ENCODE data around the gene GABRG2.
"Not testable (repeated sequence)": the region's sequence is repeated elsewhere in the genome, so short reads cannot be mapped to it uniquely, and the experiment has no call there.

Gene GABRG2

DNA sequence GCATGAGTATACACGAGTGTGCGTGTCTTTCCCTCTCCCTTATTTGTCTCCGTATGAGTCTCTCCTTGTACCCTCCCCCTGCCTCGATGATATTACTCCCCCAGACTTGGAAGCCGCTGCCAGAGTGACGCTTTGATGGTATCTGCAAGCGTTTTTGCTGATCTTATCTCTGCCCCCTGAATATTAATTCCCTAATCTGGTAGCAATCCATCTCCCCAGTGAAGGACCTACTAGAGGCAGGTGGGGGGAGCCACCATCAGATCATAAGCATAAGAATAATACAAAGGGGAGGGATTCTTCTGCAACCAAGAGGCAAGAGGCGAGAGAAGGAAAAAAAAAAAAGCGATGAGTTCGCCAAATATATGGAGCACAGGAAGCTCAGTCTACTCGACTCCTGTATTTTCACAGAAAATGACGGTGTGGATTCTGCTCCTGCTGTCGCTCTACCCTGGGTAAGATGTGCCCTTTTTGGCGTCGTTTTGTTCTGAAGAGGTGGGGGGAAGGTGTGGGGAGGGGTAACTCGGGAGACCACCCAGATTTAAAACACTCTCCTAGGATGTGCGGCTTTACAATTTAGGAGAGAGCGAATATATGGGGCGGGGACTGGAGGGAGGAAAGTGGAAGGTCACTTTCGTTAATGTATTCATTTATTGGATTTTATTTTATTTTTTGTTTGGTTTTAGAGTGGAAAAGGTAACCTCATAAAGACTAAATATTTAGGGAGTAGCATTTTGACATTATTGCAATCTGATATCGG, at the start of gene GABRG2:
GABRG2 (plus strand) TSS at position 119 of the 757 bp plus-strand sequence; CDS start at position 346, 227 bp downstream.
- no peak for DNase-seq (ENCODE audit: low read depth in 2 of 2, low spot score in 1 of 2)

DNA sequence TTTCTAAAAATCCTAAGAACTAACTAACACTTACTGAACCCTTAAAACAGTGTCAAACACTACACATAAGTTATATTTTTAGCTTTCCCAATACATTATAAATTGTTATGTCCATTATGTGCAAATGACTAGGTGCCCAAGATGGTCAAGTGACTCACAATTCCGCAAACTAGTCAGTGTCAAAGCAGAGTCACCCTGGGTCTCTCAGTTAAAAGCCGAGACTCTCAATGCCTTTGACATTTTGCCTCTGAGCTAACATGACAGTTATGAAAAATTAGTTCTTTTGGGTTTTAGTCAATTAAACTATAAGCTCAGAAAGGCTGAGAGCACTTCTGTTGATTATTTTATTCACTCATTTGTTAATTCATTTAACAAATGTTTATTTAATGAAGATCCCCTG, 42.3 kb upstream of the GABRG2 start:
- no peak for DNase-seq (ENCODE audit: low read depth in 2 of 2, low spot score in 1 of 2)

DNA sequence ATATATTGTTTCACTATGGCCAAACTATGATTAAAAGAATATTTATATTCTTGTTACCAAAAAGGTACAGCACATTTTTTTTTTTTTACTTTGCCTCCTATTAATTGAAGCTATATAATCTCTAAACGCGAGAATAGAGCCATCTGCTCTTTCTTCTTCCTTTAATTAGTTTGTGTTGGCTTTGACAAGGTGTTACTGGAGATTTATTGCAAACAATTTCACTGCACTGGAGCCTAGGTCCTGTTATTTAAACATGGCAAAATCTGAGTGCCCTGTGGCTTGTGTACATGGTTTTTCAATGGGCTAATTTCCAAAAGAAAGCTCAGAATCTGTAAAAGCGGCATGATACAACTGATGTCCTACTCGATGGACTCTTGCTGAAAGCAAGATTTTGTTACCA, 40.8 kb upstream of the GABRG2 start:
- DNase-seq (ENCODE audit: low read depth in 2 of 2, low spot score in 1 of 2): no peak

DNA sequence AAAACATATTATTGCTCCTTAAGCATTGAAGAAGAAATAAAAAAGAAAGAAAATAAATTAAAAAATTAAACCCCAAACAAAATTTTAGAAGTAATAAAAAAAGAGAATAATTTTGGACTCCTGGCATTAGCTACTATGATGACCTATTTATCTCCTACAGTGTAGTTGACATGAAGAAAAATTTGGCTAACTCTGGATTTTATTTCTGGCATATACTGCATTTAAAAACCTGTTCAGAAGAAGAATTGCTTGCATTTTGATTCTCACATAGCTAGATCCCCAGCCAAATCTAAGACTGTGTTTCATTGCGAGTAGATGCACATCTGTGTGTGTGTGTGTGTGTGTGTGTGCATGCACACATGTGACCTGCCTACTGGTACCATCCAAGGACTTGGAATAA, 30.1 kb upstream of the GABRG2 start:
- DNase-seq (ENCODE audit: low read depth in 2 of 2, low spot score in 1 of 2): no peak

DNA sequence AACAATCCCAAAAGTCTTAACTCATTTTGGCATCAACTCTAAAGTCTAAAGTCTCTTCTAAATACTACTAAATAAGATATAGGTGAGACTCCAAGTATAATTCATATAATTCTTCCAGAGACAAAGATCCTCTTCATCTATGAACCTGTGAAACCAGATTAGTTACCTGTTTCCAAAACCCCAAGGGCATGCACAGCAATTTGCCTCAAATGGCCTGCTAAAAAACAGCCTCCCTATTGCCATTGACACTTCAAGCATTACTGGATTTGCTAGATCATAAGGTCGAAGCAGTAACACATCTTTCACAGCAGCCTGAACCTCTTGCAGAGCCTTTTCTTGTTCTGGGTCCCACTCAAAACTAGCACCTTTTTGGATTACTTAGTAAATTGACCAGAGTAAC, 20.3 kb upstream of the GABRG2 start:
- DNase-seq (ENCODE audit: low read depth in 2 of 2, low spot score in 1 of 2): no peak

DNA sequence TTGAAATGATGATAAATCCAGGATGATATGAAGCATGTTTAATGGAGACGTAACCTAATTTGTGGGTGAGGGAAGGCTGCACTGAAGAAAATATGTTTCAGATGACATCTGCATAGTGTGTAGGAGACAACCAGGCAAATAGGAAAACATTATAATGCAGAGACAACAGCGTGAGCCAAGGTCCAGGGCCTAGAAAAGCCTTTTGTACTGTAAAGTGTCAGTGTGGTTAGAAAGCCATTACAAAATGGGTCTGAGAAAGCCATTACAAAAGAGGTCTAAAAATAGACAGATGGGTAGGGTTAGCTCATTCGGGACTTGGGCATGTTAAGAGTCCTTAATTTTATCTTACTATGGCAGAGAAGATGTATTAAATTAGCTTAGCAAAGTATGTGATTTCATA, 14.9 kb upstream of the GABRG2 start:
- no peak for DNase-seq (ENCODE audit: low read depth in 2 of 2, low spot score in 1 of 2)

DNA sequence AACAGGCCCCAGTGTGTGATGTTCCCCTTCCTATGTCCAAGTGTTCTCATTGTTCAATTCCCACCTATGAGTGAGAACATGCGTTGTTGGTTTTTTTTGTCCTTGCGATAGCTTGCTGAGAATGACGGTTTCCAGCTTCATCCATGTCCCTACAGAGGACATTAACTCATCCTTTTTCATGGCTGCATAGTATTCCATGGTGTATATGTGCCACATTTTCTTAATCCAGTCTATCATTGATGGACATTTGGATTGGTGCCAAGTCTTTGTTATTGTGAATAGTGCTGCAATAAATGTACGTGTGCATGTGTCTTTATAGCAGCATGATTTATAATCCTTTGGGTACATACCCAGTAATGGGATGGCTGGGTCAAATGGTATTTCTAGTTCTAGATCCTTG, 12.5 kb upstream of the GABRG2 start:
- not testable (repeated sequence) for DNase-seq (ENCODE audit: low read depth in 2 of 2, low spot score in 1 of 2)

DNA sequence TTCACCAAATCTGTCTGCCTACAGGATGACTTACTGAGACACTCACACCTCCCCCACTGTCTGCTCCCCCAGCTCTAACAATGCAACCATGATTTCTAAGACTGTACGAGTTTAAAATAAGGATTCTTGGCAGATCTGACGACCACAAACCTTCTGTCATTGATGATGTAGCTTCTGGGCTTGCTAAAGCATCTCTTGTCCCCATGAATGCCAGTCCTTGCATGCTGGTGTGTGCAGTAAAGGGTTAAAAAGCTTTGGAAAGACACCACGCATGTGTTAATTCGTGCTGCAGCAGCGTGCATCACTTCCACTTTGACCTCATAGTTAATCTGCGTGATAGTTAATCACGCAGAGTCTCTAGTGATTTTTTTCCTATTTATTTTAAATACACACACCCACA, 411 bp upstream of the GABRG2 start:
- no peak for DNase-seq (ENCODE audit: low read depth in 2 of 2, low spot score in 1 of 2)

DNA sequence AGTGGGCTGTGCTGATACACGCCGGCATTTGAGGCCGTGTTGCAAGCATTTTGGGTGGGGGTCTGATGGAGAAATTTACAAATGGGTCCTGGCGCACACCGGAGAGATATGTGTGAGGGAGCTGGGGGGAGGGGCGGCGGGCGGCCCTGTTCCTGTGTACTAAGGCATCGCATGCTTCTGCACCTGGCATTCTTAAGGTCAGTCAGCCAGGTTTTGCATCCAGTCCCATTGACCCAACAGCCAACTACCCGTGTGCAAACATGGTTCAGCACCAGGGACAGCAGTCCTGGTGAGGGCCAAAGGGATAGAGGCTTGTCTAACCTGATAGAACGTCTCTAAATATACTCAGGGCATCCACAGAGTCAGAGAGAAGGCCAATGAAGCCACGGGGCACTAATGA, 839 bp downstream of the GABRG2 start:
- no peak for DNase-seq (ENCODE audit: low read depth in 2 of 2, low spot score in 1 of 2)

DNA sequence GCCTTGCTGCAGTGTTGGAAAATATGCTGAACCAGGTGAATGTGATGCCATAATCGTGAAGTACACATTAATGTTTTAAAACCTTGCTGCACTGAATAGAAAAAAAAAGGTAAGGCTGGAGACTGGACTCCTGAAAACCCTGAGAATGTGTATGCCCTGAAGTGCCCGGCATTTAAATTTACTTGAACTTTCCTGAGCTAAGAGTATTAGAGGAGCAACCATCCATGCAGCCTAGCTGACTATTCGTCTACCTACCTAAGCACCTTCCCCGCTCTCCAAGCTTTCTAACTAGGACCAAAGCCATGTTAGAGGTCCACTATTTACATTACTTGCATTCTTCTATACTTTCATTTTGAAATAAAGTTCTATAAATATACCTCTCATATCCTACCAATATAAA, 1.4 kb downstream of the GABRG2 start:
- no peak for DNase-seq (ENCODE audit: low read depth in 2 of 2, low spot score in 1 of 2)

DNA sequence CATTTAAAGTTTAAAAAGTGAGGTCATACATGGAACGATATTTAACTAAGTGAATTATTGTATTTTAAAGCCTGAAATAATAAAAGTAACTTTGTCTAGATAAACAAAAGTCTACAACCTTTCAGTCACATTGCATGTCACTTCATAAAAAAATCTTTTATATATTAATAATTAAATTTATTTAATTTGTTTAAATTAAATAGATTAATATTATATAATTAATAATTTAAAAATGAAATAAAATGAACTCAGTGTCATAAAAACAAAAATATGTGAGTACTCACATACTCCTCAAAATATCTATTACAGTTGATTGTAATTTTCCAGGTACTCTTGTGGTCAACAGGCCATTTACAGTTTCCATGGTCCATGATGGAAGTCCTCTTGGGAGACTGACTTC, 11.2 kb downstream of the GABRG2 start:
- no peak for DNase-seq (ENCODE audit: low read depth in 2 of 2, low spot score in 1 of 2)

DNA sequence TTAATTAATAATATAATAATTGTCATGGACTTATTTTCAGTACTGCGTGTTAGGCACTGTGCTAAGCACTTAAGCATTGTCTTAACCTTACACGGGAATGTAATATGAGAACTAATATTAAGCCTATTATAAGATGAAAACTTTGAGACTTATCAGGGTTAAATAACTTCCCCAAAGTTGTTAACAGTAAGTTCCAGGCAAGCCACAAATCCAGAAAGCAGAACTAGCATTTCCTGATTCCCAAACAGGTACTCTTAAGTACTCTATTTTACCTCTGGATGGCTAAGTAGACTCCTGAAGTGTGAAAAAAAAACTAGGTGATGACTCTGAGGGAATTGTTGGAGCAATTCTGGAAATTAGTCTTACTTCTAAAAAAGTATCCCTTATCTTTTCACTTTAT, 23.8 kb downstream of the GABRG2 start:
- no peak for DNase-seq (ENCODE audit: low read depth in 2 of 2, low spot score in 1 of 2)

DNA sequence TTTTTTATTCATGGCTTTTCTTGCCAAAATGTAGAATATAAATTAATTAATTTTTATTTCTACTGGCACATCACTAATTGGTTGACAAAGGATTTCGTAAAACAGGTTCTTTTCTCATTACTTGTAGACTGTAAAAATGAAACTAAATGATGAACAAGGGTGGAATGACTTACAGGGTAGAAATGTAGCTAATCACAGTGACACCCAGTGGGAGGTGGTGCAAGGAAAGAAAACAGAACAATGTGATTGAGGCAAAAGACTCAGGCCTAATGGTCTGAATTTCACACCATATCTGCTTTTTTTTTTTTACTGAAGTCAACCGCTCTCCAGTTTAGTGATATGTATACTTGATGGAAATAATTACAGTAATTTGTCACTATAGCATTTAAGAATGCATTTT, 28.9 kb downstream of the GABRG2 start:
- DNase-seq (ENCODE audit: low read depth in 2 of 2, low spot score in 1 of 2): no peak

DNA sequence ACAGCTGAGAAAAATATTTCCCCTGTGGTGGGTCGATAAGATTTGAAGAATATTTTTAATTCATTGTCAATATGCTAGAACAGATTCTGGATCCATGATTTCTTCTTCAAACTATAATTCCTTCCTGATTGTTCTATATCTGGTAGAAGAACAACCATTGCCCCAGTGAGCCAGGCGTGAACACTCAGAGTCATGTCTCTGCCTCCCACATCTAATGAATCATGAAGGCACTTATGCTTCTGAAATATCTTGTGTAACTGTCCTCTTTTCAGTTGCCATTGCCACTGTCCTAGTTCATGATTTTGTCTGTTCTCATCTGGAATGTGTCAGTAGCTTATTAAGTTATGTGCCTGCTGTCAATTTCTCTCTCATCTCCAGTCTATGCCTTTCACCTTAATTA, 40.0 kb downstream of the GABRG2 start:
- no peak for DNase-seq (ENCODE audit: low read depth in 2 of 2, low spot score in 1 of 2)

DNA sequence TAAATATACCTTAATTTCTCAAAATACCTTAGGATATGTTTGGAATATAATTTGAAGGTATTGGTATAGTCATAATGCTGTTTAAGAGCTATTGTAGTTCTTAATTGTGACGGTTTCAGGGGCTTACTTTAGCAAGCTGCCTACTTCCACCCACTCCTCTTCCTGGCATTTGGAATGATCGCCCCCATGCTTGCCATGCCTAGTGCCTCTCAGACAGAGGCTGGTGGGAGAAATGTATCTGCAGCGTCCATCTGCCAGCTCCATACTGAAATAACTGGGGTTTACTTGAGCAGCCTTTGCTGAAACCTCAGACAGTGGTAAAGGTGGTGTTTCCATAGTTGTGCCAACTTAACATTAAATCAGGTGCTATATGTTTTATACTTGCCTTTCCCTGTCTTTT, 52.2 kb downstream of the GABRG2 start:
- no peak for DNase-seq (ENCODE audit: low read depth in 2 of 2, low spot score in 1 of 2)

DNA sequence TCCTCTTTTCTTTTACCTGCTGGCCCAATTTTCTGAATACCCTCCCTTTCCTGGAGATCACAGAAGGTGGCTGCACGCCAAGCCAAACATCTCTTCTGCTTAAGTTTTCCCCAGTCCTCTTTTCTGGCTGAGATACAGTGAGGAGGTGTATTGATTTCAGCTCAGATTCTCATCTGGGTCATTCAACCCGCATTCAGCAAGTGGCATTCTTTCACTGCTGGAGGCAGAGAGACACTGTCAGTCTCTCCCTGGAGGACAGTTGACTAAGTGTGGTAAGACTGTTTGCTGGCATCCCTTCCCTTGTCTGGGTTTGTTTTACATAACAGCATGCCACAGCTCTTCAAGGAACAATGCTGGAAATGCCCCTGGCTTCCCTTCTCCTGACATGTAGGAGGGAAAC, 60.5 kb downstream of the GABRG2 start:
- DNase-seq (ENCODE audit: low read depth in 2 of 2, low spot score in 1 of 2): no peak

DNA sequence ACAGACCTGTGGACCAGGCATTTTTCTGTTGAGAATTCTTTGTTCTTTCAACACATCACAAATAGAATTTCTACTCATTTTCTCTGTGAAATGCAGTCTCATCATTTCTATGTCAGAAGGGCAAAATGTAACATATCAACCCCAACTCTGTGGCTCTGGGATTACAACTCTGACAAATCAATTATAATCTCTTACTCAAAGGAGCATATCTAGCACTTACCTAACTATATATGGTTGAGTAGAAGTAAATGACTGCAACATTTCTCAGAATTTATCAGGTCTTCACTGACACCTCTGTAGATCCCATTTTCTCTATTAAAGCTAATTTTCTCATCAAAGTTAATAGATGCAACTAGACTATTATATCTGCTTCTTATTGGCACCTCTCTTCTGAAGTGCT, 64.8 kb downstream of the GABRG2 start:
- DNase-seq (ENCODE audit: low read depth in 2 of 2, low spot score in 1 of 2): no peak

DNA sequence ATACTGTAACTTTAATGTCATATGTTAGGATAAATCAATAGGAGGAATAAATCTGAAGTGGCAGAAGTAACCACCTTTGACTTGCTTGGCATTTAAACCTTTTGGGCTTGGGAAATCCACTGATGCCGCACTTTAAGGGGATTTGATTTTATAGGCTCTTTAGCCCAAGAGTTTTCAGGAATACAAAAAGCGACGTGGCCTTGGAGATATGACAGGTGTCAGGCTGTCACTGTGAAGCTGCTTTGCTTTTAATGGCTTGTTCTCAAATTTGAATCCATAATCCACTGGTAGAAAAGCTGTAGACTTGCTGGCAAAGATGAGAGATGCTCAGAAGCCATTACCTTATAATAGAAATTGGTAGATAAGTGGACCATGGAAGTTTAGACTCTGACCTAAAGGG, 71.6 kb downstream of the GABRG2 start:
- DNase-seq (ENCODE audit: low read depth in 2 of 2, low spot score in 1 of 2): no peak

DNA sequence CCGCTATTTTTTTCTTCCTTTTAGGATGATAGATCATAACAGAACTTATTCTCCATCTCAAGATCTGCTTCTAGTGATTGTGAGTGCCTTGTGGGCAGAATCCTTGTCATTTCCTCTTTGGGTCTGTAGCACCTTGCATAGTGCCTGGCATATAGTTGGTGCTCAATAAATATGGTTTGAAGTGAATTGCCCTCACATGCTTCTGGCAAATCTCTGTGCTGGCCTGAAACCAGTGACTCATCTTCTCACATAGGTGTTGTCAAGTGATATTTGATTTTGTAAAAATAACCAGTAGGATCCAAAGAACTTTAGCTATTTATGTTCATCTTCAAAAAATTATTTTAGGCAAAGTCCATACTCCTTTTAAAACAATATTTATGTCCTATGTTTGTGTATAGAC, 86.7 kb downstream of the GABRG2 start:
- DNase-seq (ENCODE audit: low read depth in 2 of 2, low spot score in 1 of 2): no peak

DNA sequence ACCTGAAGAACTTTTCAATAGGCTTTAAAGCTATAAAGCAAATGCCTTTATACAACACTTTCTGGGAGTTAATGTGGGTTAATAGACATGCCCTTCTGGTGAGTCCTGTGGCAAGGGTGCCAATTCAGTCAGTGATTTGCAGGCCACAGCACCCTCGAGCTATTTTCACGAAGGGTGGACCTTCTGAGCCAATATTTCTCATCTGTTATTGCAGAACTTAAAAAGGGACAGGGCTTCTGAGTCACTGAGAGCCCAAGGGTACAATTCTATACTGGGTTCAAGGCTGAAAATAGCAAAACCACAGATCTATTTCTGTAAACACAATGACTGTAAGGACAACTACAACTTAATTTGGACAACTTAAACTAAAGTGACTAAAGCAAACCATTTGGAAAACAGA, 92.8 kb downstream of the GABRG2 start:
- no peak for DNase-seq (ENCODE audit: low read depth in 2 of 2, low spot score in 1 of 2)

DNA sequence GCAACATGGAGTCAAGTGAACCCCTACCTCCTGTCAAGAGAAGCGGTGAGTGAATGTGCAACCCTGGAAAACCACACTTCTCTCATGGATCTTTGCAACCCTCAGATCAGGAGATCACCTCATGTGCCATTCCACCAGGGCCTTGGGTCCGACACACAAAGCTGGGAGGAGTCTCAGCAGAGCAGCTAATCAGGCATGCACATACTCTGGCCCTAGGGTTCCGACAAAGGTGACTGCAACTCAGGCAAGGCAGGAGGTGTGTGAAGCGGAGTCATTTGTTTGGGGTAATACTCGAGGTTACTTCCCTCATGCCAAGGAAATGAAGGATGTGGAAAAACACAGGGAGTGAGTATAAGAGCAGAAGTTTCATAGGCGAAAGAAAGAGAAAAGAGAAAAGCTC, 96.1 kb downstream of the GABRG2 start:
- DNase-seq (ENCODE audit: low read depth in 2 of 2, low spot score in 1 of 2): no peak

DNA sequence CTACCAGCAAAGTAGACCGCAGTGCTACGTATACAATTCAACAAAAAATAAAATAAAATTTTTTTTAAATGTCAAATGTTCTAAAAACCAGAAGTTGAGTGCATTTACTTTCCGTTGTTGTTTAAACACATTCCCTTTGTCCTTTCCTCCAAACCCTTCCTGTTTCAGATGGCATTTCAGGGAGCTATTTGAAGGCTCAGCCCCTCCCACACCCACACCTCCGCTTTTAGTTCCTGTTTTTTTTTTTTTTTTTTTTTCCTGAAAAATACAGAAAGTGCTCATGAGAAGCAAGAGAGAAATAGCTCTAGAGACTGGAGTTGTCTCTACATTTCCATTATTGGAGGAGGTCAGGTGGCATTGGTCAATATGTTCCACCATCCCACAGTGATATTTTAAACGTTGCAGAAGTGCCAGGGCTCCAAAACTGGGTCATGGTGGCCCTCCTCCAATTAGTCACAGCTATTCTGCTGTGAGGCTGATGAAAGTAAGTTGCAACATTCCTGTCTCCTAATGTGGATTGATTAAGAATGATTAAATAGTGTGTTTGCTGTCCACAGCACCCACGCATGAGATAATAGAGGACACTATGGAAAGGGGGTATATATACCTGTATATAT, 106.9 kb downstream of the GABRG2 start:
- DNase-seq (ENCODE audit: low read depth in 2 of 2, low spot score in 1 of 2): no peak

DNA sequence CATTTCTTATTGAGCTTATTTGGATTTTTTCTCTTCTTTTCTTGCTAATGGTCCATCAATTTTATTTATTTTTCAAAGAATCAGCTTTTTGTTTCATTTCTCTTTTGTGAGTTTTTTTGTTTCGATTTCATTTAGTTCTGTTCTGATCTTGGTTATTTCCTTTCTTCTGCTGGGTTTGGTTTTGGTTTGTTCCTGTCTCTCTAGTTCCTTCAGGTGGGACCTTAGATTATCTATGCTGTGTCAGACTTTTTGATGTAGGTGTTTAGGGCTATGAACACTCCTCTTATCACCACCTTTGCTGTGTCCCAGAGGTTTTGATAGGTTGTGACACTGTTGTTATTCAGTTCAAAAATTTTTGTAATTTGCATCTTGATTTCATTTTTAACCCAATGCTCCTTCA, 119.8 kb downstream of the GABRG2 start:
- DNase-seq (ENCODE audit: low read depth in 2 of 2, low spot score in 1 of 2): no peak

Data from stimulated activated CD8-positive, alpha-beta memory T cell treated with anti-CD3 and anti-CD28 coated beads, Interleukin-4, amount 100 ng/mL, for 1 hour (primary cell).